ENCODE results near the gene TAMALIN. TPM values are rescaled to one million over a fixed set of nuclear protein-coding genes. Genes with fewer than 3 reads are reported as not detected.

The TAMALIN gene
- total RNA-seq, 4 donors from 2014 or later = 9.8 to 20.8 (median 14.5) TPM

DNA sequence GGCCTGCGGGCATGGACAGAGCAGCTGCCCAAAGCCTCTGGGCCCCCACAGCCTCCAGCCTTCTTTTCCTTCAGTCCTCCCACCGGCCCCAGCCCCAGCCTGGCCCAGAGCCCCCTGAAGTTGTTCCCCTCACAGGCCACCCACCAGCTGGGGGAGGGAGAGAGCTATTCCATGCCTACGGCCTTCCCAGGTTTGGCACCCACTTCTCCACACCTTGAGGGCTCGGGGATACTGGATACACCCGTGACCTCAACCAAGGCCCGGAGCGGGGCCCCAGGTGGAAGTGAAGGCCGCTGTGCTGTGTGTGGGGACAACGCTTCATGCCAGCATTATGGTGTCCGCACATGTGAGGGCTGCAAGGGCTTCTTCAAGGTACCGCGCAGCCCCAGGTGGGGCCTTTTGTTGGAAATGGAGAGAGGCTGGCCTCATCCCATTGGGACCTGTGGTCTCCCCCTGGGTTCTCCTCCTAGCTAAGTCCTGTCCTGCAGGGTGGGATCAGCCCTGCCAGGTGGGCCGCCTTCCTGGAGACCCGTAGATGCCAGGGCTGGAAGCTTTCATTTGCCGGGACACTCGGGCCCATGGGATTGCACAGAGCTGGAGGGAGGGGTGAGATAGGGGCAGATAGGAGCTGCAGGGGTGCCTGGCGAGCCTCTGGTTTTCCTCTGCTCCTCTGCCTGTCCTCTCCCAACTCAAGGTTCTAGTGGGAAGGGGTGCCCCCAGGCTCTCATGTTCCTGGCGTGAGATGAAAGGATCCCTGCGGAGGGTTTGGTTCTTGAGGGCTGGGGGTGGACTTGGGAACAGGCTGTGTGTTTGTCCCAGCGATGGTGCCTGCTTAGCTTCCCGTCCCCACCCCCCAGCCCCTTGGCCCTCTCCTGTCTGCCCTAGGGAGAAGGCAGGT, 48.3 kb downstream of the TAMALIN start:
- TF ChIP-seq POLR2A (IDR thresholded peaks at IDR 0.05) = no peak
- TF ChIP-seq, protein P1, sequence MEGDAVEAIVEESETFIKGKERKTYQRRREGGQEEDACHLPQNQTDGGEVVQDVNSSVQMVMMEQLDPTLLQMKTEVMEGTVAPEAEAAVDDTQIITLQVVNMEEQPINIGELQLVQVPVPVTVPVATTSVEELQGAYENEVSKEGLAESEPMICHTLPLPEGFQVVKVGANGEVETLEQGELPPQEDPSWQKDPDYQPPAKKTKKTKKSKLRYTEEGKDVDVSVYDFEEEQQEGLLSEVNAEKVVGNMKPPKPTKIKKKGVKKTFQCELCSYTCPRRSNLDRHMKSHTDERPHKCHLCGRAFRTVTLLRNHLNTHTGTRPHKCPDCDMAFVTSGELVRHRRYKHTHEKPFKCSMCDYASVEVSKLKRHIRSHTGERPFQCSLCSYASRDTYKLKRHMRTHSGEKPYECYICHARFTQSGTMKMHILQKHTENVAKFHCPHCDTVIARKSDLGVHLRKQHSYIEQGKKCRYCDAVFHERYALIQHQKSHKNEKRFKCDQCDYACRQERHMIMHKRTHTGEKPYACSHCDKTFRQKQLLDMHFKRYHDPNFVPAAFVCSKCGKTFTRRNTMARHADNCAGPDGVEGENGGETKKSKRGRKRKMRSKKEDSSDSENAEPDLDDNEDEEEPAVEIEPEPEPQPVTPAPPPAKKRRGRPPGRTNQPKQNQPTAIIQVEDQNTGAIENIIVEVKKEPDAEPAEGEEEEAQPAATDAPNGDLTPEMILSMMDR (IDR thresholded peaks at IDR 0.05) = no peak
- peaks cover 13 to 19% of the 10 kb centered on the region in 2 donors for H3K4me1 ChIP-seq
- WGBS, 2 donors = 90 to 94% methylated on average over 12 to 20 of the region's 21 CpGs
- H3K27me3 ChIP-seq = no peaks in the 10 kb centered on the region
- no peak overlapping the region for H3K4me3 ChIP-seq (replicated peaks in 1 of 3)
- intact Hi-C loops (cut with DNase I) = no loop called here
- DNase-seq = no peak
- no peaks in the 10 kb centered on the region for H3K9me3 ChIP-seq
- H3K36me3 ChIP-seq = peaks cover 44 to 62% of the 10 kb centered on the region in 2 donors
- no peak overlapping the region for H3K27ac ChIP-seq

DNA sequence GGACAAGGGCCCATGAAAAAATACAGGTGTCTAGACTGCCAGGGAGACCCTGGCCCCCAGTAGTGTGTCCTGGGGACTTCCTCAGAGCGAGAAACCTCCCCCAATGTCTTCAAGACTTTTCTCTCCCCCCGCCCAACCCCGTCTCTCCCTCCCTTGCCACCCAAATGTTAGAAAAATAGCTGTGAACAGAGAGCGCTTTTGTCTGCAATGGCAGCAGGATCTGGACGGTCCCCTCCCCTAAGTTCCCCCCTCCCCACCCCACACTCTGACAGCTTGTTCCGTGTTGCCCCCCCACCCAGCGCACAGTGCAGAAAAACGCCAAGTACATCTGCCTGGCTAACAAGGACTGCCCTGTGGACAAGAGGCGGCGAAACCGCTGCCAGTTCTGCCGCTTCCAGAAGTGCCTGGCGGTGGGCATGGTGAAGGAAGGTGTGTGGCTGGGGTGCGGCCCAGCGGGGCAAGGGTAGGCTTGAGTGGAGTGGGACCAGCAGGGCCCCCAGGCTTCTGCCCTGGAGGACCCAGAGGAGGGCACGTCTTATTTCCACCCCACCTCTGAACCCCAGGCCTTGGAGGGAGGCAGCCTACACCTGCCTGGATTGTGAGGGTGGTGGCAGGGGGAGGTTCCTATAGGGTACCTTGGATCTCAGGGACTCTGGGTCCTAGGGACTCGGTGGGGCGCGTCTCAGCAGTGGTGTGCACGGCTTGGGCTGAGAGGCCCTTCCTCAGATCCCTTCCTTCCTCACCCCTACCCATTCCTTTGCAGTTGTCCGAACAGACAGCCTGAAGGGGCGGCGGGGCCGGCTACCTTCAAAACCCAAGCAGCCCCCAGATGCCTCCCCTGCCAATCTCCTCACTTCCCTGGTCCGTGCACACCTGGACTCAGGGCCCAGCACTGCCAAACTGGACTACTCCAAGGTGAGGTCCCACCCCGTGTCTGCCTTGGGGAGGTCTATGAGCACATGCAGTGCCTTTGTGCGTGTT, 49.3 kb downstream of the TAMALIN start:
- intact Hi-C loops (cut with DNase I) = no loop called here
- H3K4me3 ChIP-seq (replicated peaks in 1 of 3) = no peak overlapping the region
- H3K27me3 ChIP-seq = no peaks in the 10 kb centered on the region
- WGBS, 2 donors = 90 to 93% methylated on average over 24 to 27 of the region's 27 CpGs
- H3K27ac ChIP-seq = no peak overlapping the region
- H3K36me3 ChIP-seq = peaks cover 44 to 62% of the 10 kb centered on the region in 2 donors
- H3K9me3 ChIP-seq = no peaks in the 10 kb centered on the region
- TF ChIP-seq, protein P1 (IDR thresholded peaks at IDR 0.05) = no peak
- no peak for TF ChIP-seq POLR2A (IDR thresholded peaks at IDR 0.05)
- DNase-seq = no peak
- peaks cover 6 to 13% of the 10 kb centered on the region in 2 donors for H3K4me1 ChIP-seq

DNA sequence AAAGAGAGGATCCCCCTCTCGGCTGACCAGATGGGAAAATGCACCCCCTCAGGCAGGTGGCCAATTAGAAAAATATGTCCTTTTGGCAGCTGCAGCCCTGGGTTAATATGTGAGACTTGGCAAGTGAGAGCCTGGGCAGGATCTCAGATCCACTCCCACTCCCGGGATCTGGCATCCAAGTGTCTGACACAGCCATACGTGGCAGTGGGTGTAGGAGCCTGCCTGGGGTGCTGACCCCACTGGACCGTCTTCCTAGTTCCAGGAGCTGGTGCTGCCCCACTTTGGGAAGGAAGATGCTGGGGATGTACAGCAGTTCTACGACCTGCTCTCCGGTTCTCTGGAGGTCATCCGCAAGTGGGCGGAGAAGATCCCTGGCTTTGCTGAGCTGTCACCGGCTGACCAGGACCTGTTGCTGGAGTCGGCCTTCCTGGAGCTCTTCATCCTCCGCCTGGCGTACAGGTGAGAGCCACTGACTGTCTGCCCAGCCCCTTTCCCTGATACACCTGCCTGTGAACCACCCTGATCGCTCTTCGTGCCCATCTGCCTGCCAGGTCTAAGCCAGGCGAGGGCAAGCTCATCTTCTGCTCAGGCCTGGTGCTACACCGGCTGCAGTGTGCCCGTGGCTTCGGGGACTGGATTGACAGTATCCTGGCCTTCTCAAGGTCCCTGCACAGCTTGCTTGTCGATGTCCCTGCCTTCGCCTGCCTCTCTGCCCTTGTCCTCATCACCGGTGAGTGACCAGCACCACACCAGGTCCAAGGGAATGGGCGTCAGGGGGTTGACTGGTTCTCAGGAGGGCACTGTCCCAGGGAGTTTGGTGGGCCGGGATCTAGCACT, 50.3 kb downstream of the TAMALIN start:
- intact Hi-C loops (cut with DNase I) = no loop called here
- TF ChIP-seq, protein P1 (IDR thresholded peaks at IDR 0.05) = no peak
- TF ChIP-seq POLR2A (IDR thresholded peaks at IDR 0.05) = no peak
- H3K27me3 ChIP-seq = no peaks in the 10 kb centered on the region
- H3K4me1 ChIP-seq = peaks cover 6 to 13% of the 10 kb centered on the region in 2 donors
- peaks cover 44 to 62% of the 10 kb centered on the region in 2 donors for H3K36me3 ChIP-seq
- no peak overlapping the region for H3K27ac ChIP-seq
- WGBS, 2 donors = 87 to 96% methylated on average over 11 to 21 of the region's 23 CpGs
- no peak for DNase-seq
- H3K9me3 ChIP-seq = no peaks in the 10 kb centered on the region
- H3K4me3 ChIP-seq (replicated peaks in 1 of 3) = no peak overlapping the region

DNA sequence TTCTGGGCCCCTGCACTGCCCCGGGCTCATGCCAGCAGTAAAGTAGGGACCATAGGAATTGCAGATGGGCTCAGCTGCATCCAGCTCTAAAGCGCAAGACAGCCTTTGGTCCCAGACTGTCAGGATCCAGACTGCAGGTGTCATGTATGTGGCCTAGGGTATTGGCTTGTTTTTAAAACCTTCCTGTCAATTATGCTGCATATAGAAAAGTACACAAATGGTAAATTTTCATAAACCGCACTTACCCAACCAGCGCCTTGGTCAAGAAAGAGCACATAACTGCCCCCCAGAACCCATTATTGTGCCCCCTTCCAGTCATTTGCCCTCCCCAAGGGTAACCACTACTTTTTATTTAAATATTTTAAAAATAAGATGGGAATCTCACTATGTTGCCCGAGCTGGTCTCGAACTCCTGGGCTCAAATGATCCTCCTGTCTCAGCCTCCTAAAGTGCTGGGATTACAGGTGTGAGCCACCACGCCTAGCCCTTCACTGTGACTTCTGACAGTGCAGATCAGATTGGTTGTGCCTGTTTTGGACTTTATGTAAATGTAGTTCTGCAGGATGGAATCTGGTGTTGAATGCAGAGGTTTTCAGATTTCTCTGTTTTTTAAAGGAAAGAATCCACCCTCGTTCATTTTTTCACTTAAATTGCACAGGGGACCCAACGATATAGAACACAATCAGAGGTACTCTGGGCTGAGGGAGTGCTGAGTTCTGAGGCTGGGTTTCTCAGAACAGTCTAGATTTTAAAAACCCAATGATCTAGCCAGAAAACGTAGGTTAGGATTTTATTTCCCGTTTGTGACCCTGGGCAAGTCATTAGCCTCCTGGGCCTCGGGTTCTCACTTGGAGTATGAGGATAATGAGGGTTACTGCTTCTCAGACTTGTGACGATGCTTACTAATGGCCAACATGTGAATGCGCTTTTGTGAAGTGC, 51.2 kb downstream of the TAMALIN start:
- no peak overlapping the region for H3K4me3 ChIP-seq (replicated peaks in 1 of 3)
- no peak for DNase-seq
- H3K9me3 ChIP-seq = no peaks in the 10 kb centered on the region
- H3K27ac ChIP-seq = no peak overlapping the region
- TF ChIP-seq POLR2A (IDR thresholded peaks at IDR 0.05) = no peak
- TF ChIP-seq, protein P1 (IDR thresholded peaks at IDR 0.05) = no peak
- H3K27me3 ChIP-seq = no peaks in the 10 kb centered on the region
- peaks cover 44 to 62% of the 10 kb centered on the region in 2 donors for H3K36me3 ChIP-seq
- peaks cover 2 to 6% of the 10 kb centered on the region in 2 donors for H3K4me1 ChIP-seq
- intact Hi-C loops (cut with DNase I) = no loop called here
- 91 to 94% methylated on average over 13 to 14 of the region's 14 CpGs for WGBS, 2 donors

Data from thyroid gland (tissue), 4 donors.